Vagina (tissue), 2 donors: Measurements from ENCODE around the gene TGDS.

ENCODE experiments used
- CTCF ChIP-seq, 3 experiments: fragments of 450-650 bp in 2 of 3; fragments of 200-600 bp in 1 of 3; sonication (generic) in 1 of 3; IDR thresholded peaks; one replicate each; pipeline ENCODE4 v1.5.1; 2017 to 2019; ENCODE audit warnings: antibody characterized with exemption in 3 of 3, mild to moderate bottlenecking in 2 of 3, moderate library complexity in 2 of 3
- POLR2A ChIP-seq, 2 donors: fragments of 450-650 bp; IDR thresholded peaks; one replicate each; pipeline ENCODE4 v1.6.1; 2017; ENCODE audit warnings: antibody characterized with exemption in 2 of 2, mild to moderate bottlenecking in 2 of 2, moderate library complexity in 2 of 2
- POLR2AphosphoS5 ChIP-seq, 2 donors: sonication (generic); formaldehyde crosslinking; IDR thresholded peaks; one replicate each; pipeline ENCODE4 v1.9.0; 2017; ENCODE audit warnings: antibody characterized with exemption in 2 of 2, mild to moderate bottlenecking in 2 of 2, low read depth in 1 of 2; ENCODE audit not compliant: insufficient read depth in 1 of 2

DNA sequence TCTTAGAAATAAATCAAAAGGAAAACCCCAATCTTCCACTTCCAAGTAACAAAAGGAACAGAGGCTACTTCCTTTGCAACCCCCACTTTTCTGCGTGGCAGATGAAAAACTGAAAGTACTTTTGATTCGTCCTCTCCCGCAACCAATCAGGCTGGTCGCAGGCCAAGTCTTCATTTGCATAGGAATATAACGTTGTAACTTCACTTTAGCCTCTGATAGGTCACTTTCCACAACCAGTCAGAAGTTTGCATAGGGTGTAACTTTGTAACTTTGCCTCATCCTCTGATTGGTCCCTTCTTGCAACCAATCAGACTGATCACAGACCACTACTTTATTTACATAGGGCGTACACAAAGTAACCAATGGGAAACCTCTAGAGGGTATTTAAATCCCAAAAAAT lies 37.2 kb downstream of the TGDS start:
- TF ChIP-seq CTCF (IDR thresholded peaks at IDR 0.05) (no peak), POLR2A (IDR thresholded peaks at IDR 0.05) (no peak), POLR2AphosphoS5 (IDR thresholded peaks at IDR 0.05; ENCODE audit: insufficient read depth in 1 of 2, low read depth in 1 of 2) (no peak)
